Measurements from ENCODE around the gene C1orf116. TPM values are rescaled to one million over a fixed set of nuclear protein-coding genes. Genes with fewer than 3 reads are reported as not detected.

The C1orf116 gene
- total RNA-seq, 4 donors from 2014 or later: 7.1 to 24.6 (median 13.3) TPM

DNA sequence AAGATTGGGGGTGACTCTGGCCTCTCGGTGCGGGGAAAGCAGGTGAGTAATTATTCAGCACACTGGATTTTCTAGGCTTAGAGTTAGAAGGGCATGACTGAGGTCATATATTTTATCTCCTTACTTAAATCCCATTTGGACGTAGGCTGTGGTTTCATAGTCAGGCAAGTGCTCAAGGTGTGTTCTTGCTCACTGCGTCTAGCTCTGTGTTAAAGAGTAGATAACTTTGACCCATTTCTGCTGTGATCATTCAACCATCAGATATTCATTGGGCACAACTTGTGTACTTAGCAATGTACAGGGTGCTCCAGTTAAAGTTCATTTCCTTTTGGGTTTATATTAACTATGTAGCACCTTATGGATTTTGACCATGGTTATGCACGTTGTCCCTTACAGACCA, 35.1 kb upstream of the C1orf116 start:
- WGBS, 2 donors: 70 to 74% methylated on average over 5 of the region's 5 CpGs
- Histone ChIP-seq H3K4me3 (replicated peaks in 1 of 3) (no peak overlapping the region), H3K36me3 (peaks cover 39 to 49% of the 10 kb centered on the region in 2 donors), H3K27ac (peak overlapping the region; percentile 91 to 99 (median 98)), H3K9me3 (no peaks in the 10 kb centered on the region), H3K27me3 (no peaks in the 10 kb centered on the region), H3K4me1 (peaks cover 53 to 56% of the 10 kb centered on the region in 2 donors)
- peak in 1 of 2 donors; percentile 35 for TF ChIP-seq POLR2A (IDR thresholded peaks at IDR 0.05)
- TF ChIP-seq, protein P1, sequence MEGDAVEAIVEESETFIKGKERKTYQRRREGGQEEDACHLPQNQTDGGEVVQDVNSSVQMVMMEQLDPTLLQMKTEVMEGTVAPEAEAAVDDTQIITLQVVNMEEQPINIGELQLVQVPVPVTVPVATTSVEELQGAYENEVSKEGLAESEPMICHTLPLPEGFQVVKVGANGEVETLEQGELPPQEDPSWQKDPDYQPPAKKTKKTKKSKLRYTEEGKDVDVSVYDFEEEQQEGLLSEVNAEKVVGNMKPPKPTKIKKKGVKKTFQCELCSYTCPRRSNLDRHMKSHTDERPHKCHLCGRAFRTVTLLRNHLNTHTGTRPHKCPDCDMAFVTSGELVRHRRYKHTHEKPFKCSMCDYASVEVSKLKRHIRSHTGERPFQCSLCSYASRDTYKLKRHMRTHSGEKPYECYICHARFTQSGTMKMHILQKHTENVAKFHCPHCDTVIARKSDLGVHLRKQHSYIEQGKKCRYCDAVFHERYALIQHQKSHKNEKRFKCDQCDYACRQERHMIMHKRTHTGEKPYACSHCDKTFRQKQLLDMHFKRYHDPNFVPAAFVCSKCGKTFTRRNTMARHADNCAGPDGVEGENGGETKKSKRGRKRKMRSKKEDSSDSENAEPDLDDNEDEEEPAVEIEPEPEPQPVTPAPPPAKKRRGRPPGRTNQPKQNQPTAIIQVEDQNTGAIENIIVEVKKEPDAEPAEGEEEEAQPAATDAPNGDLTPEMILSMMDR (IDR thresholded peaks at IDR 0.05): no peak
- no peak for DNase-seq
- intact Hi-C loops (cut with DNase I): no loop called here

DNA sequence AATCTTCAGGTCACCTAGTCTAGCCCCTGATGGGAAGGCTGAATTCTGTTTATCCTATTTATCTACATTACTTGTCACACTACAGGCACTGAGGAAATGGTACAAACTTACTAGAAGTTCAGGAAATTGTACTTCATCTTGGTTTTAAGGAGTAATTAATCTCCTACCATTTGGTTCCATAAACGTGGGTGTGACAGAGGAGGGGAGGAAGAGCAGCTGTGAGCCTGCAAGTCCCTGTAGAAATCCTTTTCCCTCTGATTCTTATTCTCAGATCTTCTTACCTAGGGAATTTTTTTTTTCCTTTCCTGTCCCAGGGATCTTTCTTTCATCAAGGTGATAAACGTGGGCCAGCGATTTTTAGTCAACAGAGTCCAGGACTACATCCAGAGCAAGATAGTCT, 34.6 kb upstream of the C1orf116 start:
- DNase-seq: no peak
- Histone ChIP-seq H3K36me3 (peaks cover 34 to 48% of the 10 kb centered on the region in 2 donors), H3K9me3 (no peaks in the 10 kb centered on the region), H3K4me1 (peaks cover 53 to 56% of the 10 kb centered on the region in 2 donors), H3K4me3 (replicated peaks in 1 of 3) (no peak overlapping the region), H3K27me3 (no peaks in the 10 kb centered on the region), H3K27ac (peak overlapping the region; percentile 91 to 99 (median 98))
- intact Hi-C loops (cut with DNase I): no loop called here
- WGBS, 2 donors: 51 to 65% methylated on average over 3 of the region's 3 CpGs
- no peak for TF ChIP-seq POLR2A (IDR thresholded peaks at IDR 0.05)
- TF ChIP-seq, protein P1 (IDR thresholded peaks at IDR 0.05): no peak

DNA sequence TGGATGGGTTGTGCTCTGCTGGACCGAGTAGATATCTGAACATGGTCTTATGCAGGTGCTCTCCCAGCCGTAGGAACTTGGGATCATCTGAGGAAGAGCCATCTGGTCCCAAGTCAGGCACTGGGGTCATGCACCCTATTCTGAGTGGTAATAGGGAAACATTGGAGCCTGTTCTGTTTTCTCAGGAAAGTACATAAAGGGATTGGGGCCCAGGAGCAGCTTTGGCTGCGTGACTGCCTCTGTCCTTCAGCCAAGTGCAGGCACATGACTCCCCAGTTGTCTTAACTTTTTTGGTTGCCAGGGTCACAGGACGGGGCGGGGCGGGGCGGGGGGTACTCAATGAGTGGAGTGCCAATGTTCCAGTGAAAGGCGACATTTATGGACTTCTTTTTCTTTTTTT, 32.0 kb upstream of the C1orf116 start:
- Histone ChIP-seq H3K27me3 (no peaks in the 10 kb centered on the region), H3K4me3 (replicated peaks in 1 of 3) (no peak overlapping the region), H3K4me1 (peaks cover 62 to 65% of the 10 kb centered on the region in 2 donors), H3K36me3 (peaks cover 21 to 29% of the 10 kb centered on the region in 2 donors), H3K27ac (peak overlapping the region; percentile 91 to 99 (median 98)), H3K9me3 (no peaks in the 10 kb centered on the region)
- peak in 1 of 2 donors; percentile 60 for TF ChIP-seq POLR2A (IDR thresholded peaks at IDR 0.05)
- TF ChIP-seq, protein P1 (IDR thresholded peaks at IDR 0.05): no peak
- peak; percentile 92 for DNase-seq
- intact Hi-C loops (cut with DNase I): no loop called here
- WGBS, 2 donors: 40 to 48% methylated on average over 8 of the region's 8 CpGs

DNA sequence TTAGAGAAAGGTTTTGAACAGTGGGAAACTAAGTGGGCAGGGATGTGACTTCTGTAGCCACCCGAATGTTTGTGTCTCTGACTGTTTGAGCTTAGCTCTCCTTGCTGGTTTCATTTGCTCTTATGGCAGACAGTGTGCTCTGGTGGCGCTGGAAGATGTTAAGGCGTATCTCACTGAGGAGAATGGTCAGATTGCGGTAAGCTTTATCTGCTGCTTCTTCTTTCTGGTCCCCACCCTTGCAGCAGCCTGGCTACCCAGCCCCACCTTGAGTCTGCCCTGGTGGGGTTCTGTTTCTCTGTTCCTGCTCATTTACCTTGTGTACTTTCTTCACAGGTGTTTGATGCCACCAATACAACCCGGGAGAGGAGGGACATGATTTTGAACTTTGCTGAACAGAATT, 30.5 kb upstream of the C1orf116 start:
- no peak for DNase-seq
- intact Hi-C loops (cut with DNase I): no loop called here
- no peaks in the 10 kb centered on the region for H3K9me3 ChIP-seq
- WGBS, 2 donors: 93 to 98% methylated on average over 5 of the region's 5 CpGs
- peaks cover 62 to 67% of the 10 kb centered on the region in 2 donors for H3K4me1 ChIP-seq
- TF ChIP-seq, protein P1 (IDR thresholded peaks at IDR 0.05): no peak
- no peak for TF ChIP-seq POLR2A (IDR thresholded peaks at IDR 0.05)
- H3K4me3 ChIP-seq (replicated peaks in 1 of 3): no peak overlapping the region
- peak overlapping the region; percentile 75 to 91 (median 88) for H3K27ac ChIP-seq
- H3K27me3 ChIP-seq: no peaks in the 10 kb centered on the region
- H3K36me3 ChIP-seq: peaks cover 15 to 17% of the 10 kb centered on the region in 2 donors

DNA sequence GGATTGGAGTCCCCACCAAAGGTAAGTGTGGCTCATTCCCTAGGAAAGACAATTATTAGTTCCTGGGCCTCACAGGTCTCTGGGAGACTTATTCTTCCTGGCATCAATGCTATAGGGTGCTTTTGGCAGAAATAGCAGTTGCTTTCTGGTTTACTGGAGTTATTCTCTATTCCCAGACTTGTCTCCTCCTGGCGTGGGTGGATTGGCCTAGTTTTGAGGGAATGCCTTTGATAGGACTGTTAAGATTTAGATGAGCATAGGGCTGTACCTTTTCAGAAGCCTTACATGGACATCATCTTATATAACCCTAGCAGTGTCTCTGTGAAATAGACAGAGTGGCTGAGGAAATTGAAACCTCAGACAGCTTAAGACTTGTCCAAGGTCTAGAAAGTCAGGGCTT, 29.5 kb upstream of the C1orf116 start:
- Histone ChIP-seq H3K27me3 (no peaks in the 10 kb centered on the region), H3K9me3 (no peaks in the 10 kb centered on the region), H3K27ac (peak overlapping the region in 2 of 3 donors; percentile 41 to 88), H3K4me1 (peaks cover 55 to 63% of the 10 kb centered on the region in 2 donors), H3K36me3 (peaks cover 15 to 17% of the 10 kb centered on the region in 2 donors), H3K4me3 (replicated peaks in 1 of 3) (no peak overlapping the region)
- intact Hi-C loops (cut with DNase I): no loop called here
- TF ChIP-seq, protein P1 (IDR thresholded peaks at IDR 0.05): no peak
- no peak for TF ChIP-seq POLR2A (IDR thresholded peaks at IDR 0.05)
- no peak for DNase-seq
- 90 to 100% methylated on average over 1 of the region's 1 CpG for WGBS, 2 donors
